ENCODE measurements around the gene GABRB3. TPM values are rescaled to one million over a fixed set of nuclear protein-coding genes. Genes with fewer than 3 reads are reported as not detected.

Gene GABRB3
- total RNA-seq, 1 donor from 2014 or later, result 114 TPM

Other genes with a start within 250 kb of the GABRB3 start
- gene GABRA5, start 94.0 kb upstream of the GABRB3 start, total RNA-seq, result 54.2 TPM
- 24.1 TPM for gene GABRG3, start 198.1 kb upstream of the GABRB3 start, total RNA-seq